K562 (cell line): ENCODE measurements around the gene FOXJ3. TPM values are rescaled to one million over a fixed set of nuclear protein-coding genes. Genes with fewer than 3 reads are reported as not detected.

Source experiments
- ATAC-seq: fragments of 200-7000 bp; cut with Tn5 transposase; 3 replicates; pipeline ENCODE4 v1.9.1; 2020; ENCODE audit warnings: moderate library complexity
- BruUV-seq: library from RNA; stranded (reverse); fragments of 400-500 nt; replicated peaks from 2 replicates; lab custom pipeline; 2021; lab: Mats Ljungman, UMichigan
- CTCF ChIA-PET: fragments of 300-600 bp; formaldehyde crosslinking; extraction: SDS; loops from one replicate; lab custom pipeline; 2021; ENCODE audit warnings: low intra/inter-chr PET ratio; lab: Yijun Ruan, JAX
- POLR2A ChIA-PET: fragments of 300-600, 350-650 bp; sonication (Branson Sonifier 250); formaldehyde crosslinking; extraction: SDS; loops from one replicate; lab custom pipeline; 2021; ENCODE audit warnings: antibody characterized with exemption, inconsistent platforms; lab: Yijun Ruan, JAX
- DNase-seq, 4 experiments: peaks; one replicate each; pipeline versions ENCODE4 v3.0.0 to v3.0.0-alpha.2; 2011 to 2018; ENCODE audit warnings: low spot score in 3 of 4, mixed read lengths in 3 of 4; ENCODE audit errors: extremely low read depth in 1 of 4
- FAIRE-seq: peaks from 2 replicates; lab custom pipeline; 2011; peaks lifted over from hg19 to GRCh38; lab: Jason Lieb, UNC
- H2AFZ ChIP-seq: 2 replicates; pipeline ENCODE4 v1.6.0; 2011; ENCODE audit warnings: low read depth, low read length, control low read depth, inconsistent platforms
- H3K27ac ChIP-seq: fragments of 200-600 bp; 3 replicates; pipeline ENCODE4 v1.8.0; 2011; ENCODE audit warnings: low read depth, mild to moderate bottlenecking, control low read depth, inconsistent platforms, low read length, moderate library complexity, mixed read lengths; ENCODE audit errors: extremely low read depth
- H3K27me3 ChIP-seq, 2 experiments: fragments of 300-600 bp in 1 of 2; 2 replicates in 1 of 2; 3 replicates in 1 of 2; pipeline versions ENCODE4 v1.6.0 to v1.8.0; 2011; ENCODE audit warnings: inconsistent platforms in 2 of 2, low read length in 2 of 2, mild to moderate bottlenecking in 1 of 2, mixed read lengths in 1 of 2, moderate library complexity in 1 of 2; ENCODE audit not compliant: control insufficient read depth in 2 of 2, insufficient read depth in 2 of 2
- H3K36me3 ChIP-seq: fragments of 300-600 bp; 3 replicates; pipeline ENCODE4 v1.8.0; 2011; ENCODE audit warnings: mild to moderate bottlenecking, low read length, inconsistent platforms; ENCODE audit not compliant: control insufficient read depth, insufficient read depth
- H3K4me1 ChIP-seq, 2 experiments: fragments of 200-600 bp in 1 of 2; replicated peaks in 1 of 2; 2 replicates in 1 of 2; 3 replicates in 1 of 2; pipeline versions ENCODE4 v1.5.1 to v1.8.0; 2011; ENCODE audit warnings: inconsistent platforms in 2 of 2, low read length in 2 of 2, mild to moderate bottlenecking in 1 of 2, mixed read lengths in 1 of 2, moderate library complexity in 1 of 2; ENCODE audit not compliant: control insufficient read depth in 2 of 2, insufficient read depth in 2 of 2
- H3K4me2 ChIP-seq: 2 replicates; pipeline ENCODE4 v1.6.1; 2011; ENCODE audit warnings: low read length, control low read depth, inconsistent platforms, mixed read lengths; ENCODE audit not compliant: insufficient read depth
- H3K4me3 ChIP-seq: fragments of 200-600 bp; sonication (generic), shearing (Covaris generic); 2 replicates; pipeline ENCODE4 v1.5.1; 2016; ENCODE audit warnings: control low read depth, inconsistent platforms
- H3K79me2 ChIP-seq: fragments of 200-600 bp; 3 replicates; pipeline ENCODE4 v1.8.0; 2011; ENCODE audit warnings: low read length, inconsistent platforms; ENCODE audit not compliant: control insufficient read depth, insufficient read depth
- H3K9ac ChIP-seq, 2 experiments: 2 replicates each; pipeline versions ENCODE4 v1.6.0 to v1.6.1; 2011; ENCODE audit warnings: low read depth in 2 of 2, low read length in 2 of 2, control low read depth in 1 of 2, inconsistent platforms in 1 of 2, mild to moderate bottlenecking in 1 of 2, mixed read lengths in 1 of 2; ENCODE audit not compliant: insufficient read depth in 1 of 2
- H3K9me1 ChIP-seq: one replicate; pipeline ENCODE4 v1.6.0; 2011; ENCODE audit warnings: inconsistent platforms, mild to moderate bottlenecking, low read length, moderate library complexity; ENCODE audit not compliant: control insufficient read depth, insufficient read depth
- H3K9me3 ChIP-seq: replicated peaks from 2 replicates; pipeline ENCODE4 v1.5.1; 2011; ENCODE audit warnings: low read depth, low read length, inconsistent platforms; ENCODE audit not compliant: control insufficient read depth, insufficient read depth
- H4K20me1 ChIP-seq: replicated peaks from 2 replicates; pipeline ENCODE4 v1.6.1; 2011; ENCODE audit warnings: low read length, inconsistent platforms, mixed read lengths; ENCODE audit not compliant: control insufficient read depth, insufficient read depth
- CEBPB ChIP-seq: fragments of 450-650 bp; IDR thresholded peaks from 2 replicates; pipeline ENCODE4 v1.6.1; 2016; ENCODE audit warnings: missing genetic modification characterization, missing compliant biosample characterization
- E2F5 ChIP-seq: sonication (generic); formaldehyde crosslinking; IDR thresholded peaks from 2 replicates; pipeline ENCODE4 v1.8.0; 2022; ENCODE audit warnings: mild to moderate bottlenecking, missing genetic modification reagents
- FOXK2 ChIP-seq, 2 experiments: fragments of 450-650 bp; IDR thresholded peaks in 1 of 2; conservative IDR thresholded peaks in 1 of 2; 2 replicates each; pipeline ENCODE4 v1.6.1; 2016; ENCODE audit warnings: low read depth in 2 of 2, mild to moderate bottlenecking in 1 of 2
- HCFC1 ChIP-seq: IDR thresholded peaks from 2 replicates; pipeline ENCODE4 v1.6.1; 2012; ENCODE audit warnings: low read depth, low read length, improper control_type of control experiment
- HDAC1 ChIP-seq, 2 experiments: fragments of 450-650 bp; IDR thresholded peaks; 2 replicates each; pipeline ENCODE4 v1.6.1; 2016 to 2017; ENCODE audit warnings: inconsistent platforms in 1 of 2, mild to moderate bottlenecking in 1 of 2, moderate library complexity in 1 of 2
- IRF9 ChIP-seq: fragments of 450-650 bp; IDR thresholded peaks from 2 replicates; pipeline ENCODE4 v1.6.1; 2016; ENCODE audit warnings: missing biosample characterization, missing genetic modification characterization
- NFIC ChIP-seq: fragments of 450-650 bp; IDR thresholded peaks from 2 replicates; pipeline ENCODE4 v1.6.1; 2017; ENCODE audit warnings: mild to moderate bottlenecking, inconsistent platforms
- RERE ChIP-seq: sonication (generic); formaldehyde crosslinking; IDR thresholded peaks from 2 replicates; pipeline ENCODE4 v1.8.0; 2023; ENCODE audit warnings: missing genetic modification reagents, mild to moderate bottlenecking, borderline replicate concordance
- SAP30 ChIP-seq: fragments of 200-600 bp; sonication (generic); IDR thresholded peaks from 2 replicates; pipeline ENCODE4 v1.6.1; 2012; ENCODE audit warnings: borderline replicate concordance, low read depth, mild to moderate bottlenecking, moderate library complexity, low read length, control low read depth, inconsistent platforms; ENCODE audit not compliant: insufficient read depth, poor library complexity, severe bottlenecking
- ZNF311 ChIP-seq: fragments of 250-450 bp; sonication (Bioruptor Pico); IDR thresholded peaks from 2 replicates; pipeline ENCODE4 v1.4.0; 2020; ENCODE audit warnings: mild to moderate bottlenecking, moderate library complexity
- WGBS: fragments of 100-300 bp; shearing (Covaris generic); methylation state at CpG from one replicate; pipeline ENCODE4 v1.1.6; 2016; ENCODE audit warnings: low coverage, mixed read lengths; ENCODE audit not compliant: insufficient coverage; ENCODE audit errors: missing lambda C conversion rate; 5-methylcytosine and 5-hydroxymethylcytosine counted together
- in situ Hi-C: fragments of 300-500 bp; cut with MboI; formaldehyde crosslinking; loops from 4 replicates; pipeline ENCODE4 v1.15.0; 2018; ENCODE audit warnings: inconsistent platforms, mixed read lengths
- intact Hi-C: fragments of 100-400 bp; cut with micrococcal nuclease; formaldehyde crosslinking; loops from 2 replicates; pipeline ENCODE4 v1.14.2; 2022
- polyA plus RNA-seq, 8 experiments: library from polyadenylated mRNA; depleted of rRNA in 4 of 8; stranded (reverse) in 5 of 8; unstranded in 3 of 8; fragments of >200 nt; fragmentation: Nextera tagmentation in 2 of 8; fragmentation: Illumina TruSeq in 1 of 8; extraction: Ambion mirVana in 2 of 8; extraction: Trizol in 1 of 8; gene quantifications; 2 replicates each; pipeline versions ENCODE4 v1.2.1 to v1.2.3, GENCODE V29; 2011 to 2014; ENCODE audit warnings: inconsistent platforms in 1 of 8, missing spikeins in 1 of 8
- total RNA-seq, 7 experiments: library from RNA; depleted of rRNA in 6 of 7; stranded (reverse); fragments of >200 nt in 6 of 7; fragmentation: Illumina TruSeq in 2 of 7; extraction: Trizol in 2 of 7; gene quantifications; 2 replicates each; pipeline versions ENCODE4 v1.2.1 to v1.2.3, GENCODE V29; 2011 to 2021; ENCODE audit warnings: low replicate concordance in 1 of 7
- TF ChIP-seq, protein P1 (sequence below): fragments of 450-650 bp; formaldehyde crosslinking; IDR thresholded peaks from 2 replicates; pipeline ENCODE4 v1.4.0; 2020; ENCODE audit warnings: mild to moderate bottlenecking, moderate library complexity

Gene FOXJ3
- total and polyA plus RNA-seq, 9 of the 15 experiments (the other 6 are each of a cell fraction or from before 2014, with no cell fraction given): 8.7 to 35.3 (median 23.4) TPM

DNA sequence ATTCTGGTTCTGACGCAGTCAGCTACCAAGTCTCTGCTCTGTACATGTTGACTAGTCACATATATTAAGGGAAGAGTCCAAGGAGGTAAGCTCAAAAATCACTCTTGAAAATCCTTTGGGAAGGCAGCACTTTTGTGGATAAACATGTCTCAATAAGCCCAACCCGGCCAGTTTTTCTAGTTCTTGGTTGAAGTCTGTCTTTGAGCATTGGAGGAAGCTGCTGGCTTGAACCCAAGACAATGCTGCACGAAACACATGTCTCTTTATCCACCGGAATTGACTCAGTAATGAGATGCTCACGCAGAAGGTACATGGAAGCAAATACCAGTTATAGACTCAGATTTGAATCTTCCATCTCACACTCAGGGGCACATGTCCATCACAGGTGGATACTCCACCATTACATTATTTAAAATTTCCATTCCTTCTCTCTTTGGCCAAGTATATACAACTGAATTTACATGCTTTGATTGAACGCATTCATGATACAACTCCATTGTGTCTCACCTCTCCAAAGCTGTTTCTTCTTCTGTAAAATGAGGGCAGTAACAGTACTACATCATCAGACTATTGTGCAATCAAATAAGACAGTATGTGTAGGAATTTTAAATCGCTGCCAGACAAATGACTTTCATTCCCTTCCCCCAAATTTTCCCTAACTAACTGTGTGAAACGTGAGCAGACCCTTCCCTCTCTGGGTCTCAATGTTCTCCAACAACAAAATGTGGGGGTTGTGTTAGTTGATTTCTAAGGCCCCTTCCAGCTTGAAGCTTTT is 160.9 kb downstream of the FOXJ3 start:
- H2AFZ ChIP-seq: no peak overlapping the region
- no peak overlapping the region for H3K4me3 ChIP-seq
- no peaks in the 10 kb centered on the region for H3K27me3 ChIP-seq
- H3K9ac ChIP-seq: no peak overlapping the region
- peaks cover 0 to 3% of the 10 kb centered on the region in 2 experiments; a peak in 2 of 5 replicates for H3K4me1 ChIP-seq
- peaks cover 10% of the 10 kb centered on the region; the same call in 1 of the 2 replicates for H4K20me1 ChIP-seq
- H3K79me2 ChIP-seq: no peaks in the 10 kb centered on the region
- WGBS: 63% methylated on average over 8 of the region's 8 CpGs
- H3K9me3 ChIP-seq: no peaks in the 10 kb centered on the region
- no peak overlapping the region for H3K27ac ChIP-seq
- DNase-seq (no peak), ATAC-seq (no peak), FAIRE-seq (no peak)
- intact Hi-C loops (loop anchor here (10.0 kb wide), 1 partner anchor 599 kb away; no protein-coding TSS in a partner anchor), in situ Hi-C loops (no loop called here)
- CTCF ChIA-PET: interaction anchor here (1.1 kb wide), 1 partner anchor 28 kb away, joined by 5 read pairs; no protein-coding TSS in a partner anchor
- POLR2A ChIA-PET: interaction anchor here (0.9 to 2.0 kb wide), 4 partner anchors 9 to 14 kb away, joined by 3 to 5 read pairs (median 3); no protein-coding TSS in a partner anchor
- no peak overlapping the region for H3K4me2 ChIP-seq
- H3K36me3 ChIP-seq: peaks cover 11% of the 10 kb centered on the region; the same call in 1 of the 3 replicates
- BruUV-seq: no TSS peak
- H3K9me1 ChIP-seq: no peaks in the 10 kb centered on the region
- TF ChIP-seq CEBPB (tag) (peak; percentile 94), NFIC (no peak), IRF9 (tag) (0 out of 2 replicates have a peak, but pooled peaks have one; percentile 60), RERE (CRISPR knock-in tag) (no peak), ZNF311 (no peak), E2F5 (CRISPR knock-in tag) (no peak), SAP30 (no peak), HDAC1 (IDR thresholded peaks at IDR 0.05) (no peak), HCFC1 (no peak), FOXK2 (conservative IDR thresholded peaks at IDR 0.05 in 1 of 2, IDR thresholded peaks at IDR 0.05 in 1 of 2; ENCODE audit: low read depth in 2 of 2) (no peak)
- TF ChIP-seq, protein P1, sequence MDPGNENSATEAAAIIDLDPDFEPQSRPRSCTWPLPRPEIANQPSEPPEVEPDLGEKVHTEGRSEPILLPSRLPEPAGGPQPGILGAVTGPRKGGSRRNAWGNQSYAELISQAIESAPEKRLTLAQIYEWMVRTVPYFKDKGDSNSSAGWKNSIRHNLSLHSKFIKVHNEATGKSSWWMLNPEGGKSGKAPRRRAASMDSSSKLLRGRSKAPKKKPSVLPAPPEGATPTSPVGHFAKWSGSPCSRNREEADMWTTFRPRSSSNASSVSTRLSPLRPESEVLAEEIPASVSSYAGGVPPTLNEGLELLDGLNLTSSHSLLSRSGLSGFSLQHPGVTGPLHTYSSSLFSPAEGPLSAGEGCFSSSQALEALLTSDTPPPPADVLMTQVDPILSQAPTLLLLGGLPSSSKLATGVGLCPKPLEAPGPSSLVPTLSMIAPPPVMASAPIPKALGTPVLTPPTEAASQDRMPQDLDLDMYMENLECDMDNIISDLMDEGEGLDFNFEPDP (CRISPR knock-in tag): no peak
